ENCODE results near the gene ZNF311.
"Not testable (repeated sequence)": the region's sequence is repeated elsewhere in the genome, so short reads cannot be mapped to it uniquely, and the experiment has no call there.

The ZNF311 gene

GRCh38 chr6:28953039-28953584 lies 52.0 kb downstream of the ZNF311 start:
- DNase-seq, result peak; percentile 53 to 80 (median 55)

DNA sequence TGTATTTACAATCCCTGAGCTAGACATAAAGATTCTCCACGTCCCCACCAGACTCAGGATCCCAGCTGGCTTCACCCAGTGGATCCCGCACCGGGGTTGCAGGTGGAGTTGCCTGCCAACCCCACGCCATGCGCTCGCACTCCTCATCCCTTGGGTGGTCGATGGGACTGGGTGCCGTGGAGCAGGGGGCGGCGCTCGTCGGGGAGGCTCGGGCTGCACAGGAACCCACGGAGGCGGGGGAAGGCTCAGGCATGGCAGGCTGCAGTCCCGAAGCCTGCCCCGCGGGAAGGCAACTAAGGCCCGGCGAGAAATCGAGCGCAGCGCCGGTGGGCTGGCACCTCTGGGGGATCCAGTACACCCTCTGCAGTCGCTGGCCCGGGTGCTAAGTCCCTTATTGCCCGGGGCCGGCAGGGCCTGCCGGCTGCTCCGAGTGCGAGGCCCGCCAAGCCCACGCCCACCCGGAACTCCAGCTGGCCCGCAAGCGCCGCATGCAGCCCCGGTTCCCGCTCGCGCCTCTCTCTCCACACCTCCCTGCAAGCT lies 55.4 kb downstream of the ZNF311 start:
- DNase-seq, result not testable (repeated sequence)

- DNase-seq, result no peak
Observed at GRCh38 chr6:28948782-28949486, 56.2 kb downstream of the ZNF311 start.

GRCh38 chr6:28947831-28948270 lies 57.3 kb downstream of the ZNF311 start:
- no peak for DNase-seq

DNA sequence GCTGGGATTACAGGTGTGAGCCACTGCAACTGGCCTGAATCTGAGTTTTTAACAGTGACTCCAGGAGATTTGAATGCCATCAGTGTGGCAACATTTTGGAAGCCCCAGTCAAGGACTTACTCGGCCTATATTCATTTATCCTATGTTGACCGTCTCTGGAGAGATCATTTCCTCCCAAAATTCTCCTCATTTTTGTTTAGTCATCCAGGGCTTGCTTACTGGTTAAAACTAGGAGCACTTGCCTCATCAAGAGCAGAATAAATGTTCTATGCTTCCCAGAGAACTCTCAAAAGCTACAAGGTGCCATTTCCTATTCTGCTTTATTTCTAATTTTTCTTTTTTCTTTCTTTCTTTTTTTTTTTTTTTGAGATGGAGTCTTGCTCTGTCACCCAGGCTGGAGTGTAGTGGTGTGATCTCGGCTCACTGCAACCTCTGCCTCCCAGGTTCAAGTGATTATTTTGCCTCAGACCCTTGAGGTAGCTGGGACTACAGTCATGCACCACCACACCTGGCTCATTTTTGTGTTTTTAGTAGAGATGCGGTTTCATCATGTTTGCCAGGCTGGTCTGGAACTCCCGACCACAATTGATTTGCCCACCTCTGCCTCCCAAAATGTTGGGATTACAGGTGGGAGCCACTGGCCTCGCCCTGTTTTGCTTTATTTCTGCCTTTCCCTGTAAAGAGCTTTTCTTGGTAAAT lies 57.9 kb downstream of the ZNF311 start:
- no peak for DNase-seq

DNA sequence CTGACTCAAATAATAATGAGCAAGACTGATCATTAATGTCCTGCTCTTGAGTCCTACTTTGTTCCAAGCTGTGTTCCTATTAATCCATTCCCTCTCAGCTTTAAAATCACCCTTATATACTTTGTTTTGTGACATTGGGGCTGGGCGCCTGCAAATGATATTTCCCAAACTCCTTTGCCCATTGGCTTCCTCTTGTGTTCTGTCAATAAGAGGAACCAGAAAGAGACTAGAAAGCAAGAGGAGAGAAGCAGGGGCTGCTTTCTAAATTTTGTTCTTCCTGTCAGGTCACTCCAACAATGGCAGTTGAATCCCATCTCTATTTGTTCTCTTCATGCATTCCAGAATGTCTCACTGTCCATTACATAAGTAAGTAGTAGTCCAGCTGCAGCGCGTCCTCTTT lies 59.8 kb downstream of the ZNF311 start:
- no peak for DNase-seq
